ENCODE measurements around the gene FRMPD1. TPM values are rescaled to one million over a fixed set of nuclear protein-coding genes. Genes with fewer than 3 reads are reported as not detected.

FRMPD1 gene
- total and polyA plus RNA-seq, 8 donors = 0.16 to 1.5 (median 0.53) TPM

DNA sequence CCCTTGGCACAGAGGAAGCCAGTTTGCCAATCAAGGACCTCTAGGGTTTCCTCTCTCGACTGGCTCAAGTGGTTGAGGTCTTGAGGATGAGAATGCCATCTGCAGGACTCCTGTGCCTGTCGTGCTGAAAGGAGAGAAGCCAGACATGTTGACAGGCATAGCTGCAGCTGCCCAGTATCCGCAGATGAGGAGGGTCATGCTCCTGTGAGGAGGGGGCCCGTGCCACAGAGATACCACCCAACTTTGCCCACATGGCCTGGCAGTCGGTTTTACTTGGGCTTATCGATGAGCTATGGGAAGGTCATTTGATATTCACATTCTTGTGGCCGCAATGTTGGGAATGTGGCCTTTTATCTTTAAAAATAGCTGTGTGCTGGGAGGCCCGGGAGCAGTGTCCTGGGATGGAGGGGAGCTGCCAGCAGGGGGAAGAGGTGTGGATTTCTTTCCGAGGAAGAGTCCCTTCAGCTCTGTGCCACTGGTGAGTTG, 17.4 kb downstream of the FRMPD1 start:
- no peak for ATAC-seq
- intact Hi-C loops (cut with DNase I) = loop anchor here in 1 of 3 donors (10.0 kb wide), 1 partner anchor 63 kb away; no protein-coding TSS in a partner anchor

DNA sequence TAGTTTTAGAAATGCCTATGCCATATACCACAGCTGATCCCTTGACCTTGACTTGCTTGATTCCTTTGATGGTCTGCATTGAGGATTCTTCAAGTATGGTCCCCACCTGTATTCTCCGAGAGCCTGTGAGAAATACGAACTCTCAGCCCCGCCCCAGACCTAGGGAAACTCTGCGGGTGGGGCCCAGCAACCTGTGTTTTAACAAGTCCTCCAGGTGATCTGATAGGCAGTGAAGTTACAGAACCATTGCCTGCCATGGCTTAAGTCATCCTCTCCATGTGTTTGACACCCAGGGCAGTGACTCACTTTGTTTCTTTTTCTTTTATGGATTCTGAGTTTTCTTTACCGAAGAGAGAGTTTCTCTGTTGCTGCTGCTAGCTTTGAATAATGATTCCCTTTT, 18.5 kb downstream of the FRMPD1 start:
- no peaks in the 10 kb centered on the region for H3K36me3 ChIP-seq
- intact Hi-C loops (cut with DNase I) = loop anchor here in 1 of 3 donors (10.0 kb wide), 1 partner anchor 64 kb away; no protein-coding TSS in a partner anchor
- DNase-seq = no peak
- no peaks in the 10 kb centered on the region for H3K4me1 ChIP-seq
- FAIRE-seq = no peak
- no peaks in the 10 kb centered on the region for H3K27me3 ChIP-seq
- H3K4me3 ChIP-seq = no peak overlapping the region
- TF ChIP-seq, protein P1, sequence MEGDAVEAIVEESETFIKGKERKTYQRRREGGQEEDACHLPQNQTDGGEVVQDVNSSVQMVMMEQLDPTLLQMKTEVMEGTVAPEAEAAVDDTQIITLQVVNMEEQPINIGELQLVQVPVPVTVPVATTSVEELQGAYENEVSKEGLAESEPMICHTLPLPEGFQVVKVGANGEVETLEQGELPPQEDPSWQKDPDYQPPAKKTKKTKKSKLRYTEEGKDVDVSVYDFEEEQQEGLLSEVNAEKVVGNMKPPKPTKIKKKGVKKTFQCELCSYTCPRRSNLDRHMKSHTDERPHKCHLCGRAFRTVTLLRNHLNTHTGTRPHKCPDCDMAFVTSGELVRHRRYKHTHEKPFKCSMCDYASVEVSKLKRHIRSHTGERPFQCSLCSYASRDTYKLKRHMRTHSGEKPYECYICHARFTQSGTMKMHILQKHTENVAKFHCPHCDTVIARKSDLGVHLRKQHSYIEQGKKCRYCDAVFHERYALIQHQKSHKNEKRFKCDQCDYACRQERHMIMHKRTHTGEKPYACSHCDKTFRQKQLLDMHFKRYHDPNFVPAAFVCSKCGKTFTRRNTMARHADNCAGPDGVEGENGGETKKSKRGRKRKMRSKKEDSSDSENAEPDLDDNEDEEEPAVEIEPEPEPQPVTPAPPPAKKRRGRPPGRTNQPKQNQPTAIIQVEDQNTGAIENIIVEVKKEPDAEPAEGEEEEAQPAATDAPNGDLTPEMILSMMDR (IDR thresholded peaks at IDR 0.05) = no peak
- WGBS, 2 donors = 70 to 76% methylated on average over 5 of the region's 5 CpGs
- no peak overlapping the region for H3K27ac ChIP-seq
- no peaks in the 10 kb centered on the region for H3K9me3 ChIP-seq
- ATAC-seq = no peak

More for the DNA sequence above, 17.4 kb downstream of the FRMPD1 start:
- WGBS, 2 donors = 32 to 33% methylated on average over 9 of the region's 9 CpGs
- no peak for DNase-seq
- FAIRE-seq = no peak
- no peak overlapping the region for H3K4me3 ChIP-seq
- H3K27ac ChIP-seq = no peak overlapping the region
- no peaks in the 10 kb centered on the region for H3K27me3 ChIP-seq
- no peaks in the 10 kb centered on the region for H3K9me3 ChIP-seq
- H3K4me1 ChIP-seq = no peaks in the 10 kb centered on the region
- TF ChIP-seq, protein P1 (IDR thresholded peaks at IDR 0.05) = no peak
- no peaks in the 10 kb centered on the region for H3K36me3 ChIP-seq

DNA sequence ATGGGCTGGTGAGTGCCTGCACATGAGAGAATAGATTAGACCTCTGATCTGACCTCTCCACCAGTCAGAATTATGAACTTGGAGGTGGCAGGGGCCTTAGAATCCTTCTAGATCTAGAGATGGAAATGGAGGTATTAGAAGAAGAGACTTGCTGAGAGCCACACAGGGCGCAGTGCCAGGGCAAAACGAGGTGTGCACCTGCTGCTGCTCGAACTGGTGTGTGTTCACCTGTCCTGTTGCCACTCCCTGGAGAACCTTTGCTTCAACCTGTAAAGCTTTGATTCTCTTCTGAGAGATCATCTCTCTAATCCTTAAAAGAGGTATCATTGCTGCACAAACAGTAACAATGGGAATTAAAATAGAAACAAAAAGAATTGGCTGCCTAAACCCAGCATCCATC, 24.9 kb downstream of the FRMPD1 start:
- Histone ChIP-seq H3K27me3 (no peaks in the 10 kb centered on the region), H3K36me3 (no peaks in the 10 kb centered on the region), H3K27ac (no peak overlapping the region), H3K4me3 (no peak overlapping the region), H3K4me1 (no peaks in the 10 kb centered on the region), H3K9me3 (no peaks in the 10 kb centered on the region)
- intact Hi-C loops (cut with DNase I) = no loop called here
- TF ChIP-seq, protein P1 (IDR thresholded peaks at IDR 0.05) = no peak
- no peak for DNase-seq
- WGBS, 2 donors = 38 to 46% methylated on average over 3 of the region's 3 CpGs
- FAIRE-seq = no peak
- no peak for ATAC-seq

DNA sequence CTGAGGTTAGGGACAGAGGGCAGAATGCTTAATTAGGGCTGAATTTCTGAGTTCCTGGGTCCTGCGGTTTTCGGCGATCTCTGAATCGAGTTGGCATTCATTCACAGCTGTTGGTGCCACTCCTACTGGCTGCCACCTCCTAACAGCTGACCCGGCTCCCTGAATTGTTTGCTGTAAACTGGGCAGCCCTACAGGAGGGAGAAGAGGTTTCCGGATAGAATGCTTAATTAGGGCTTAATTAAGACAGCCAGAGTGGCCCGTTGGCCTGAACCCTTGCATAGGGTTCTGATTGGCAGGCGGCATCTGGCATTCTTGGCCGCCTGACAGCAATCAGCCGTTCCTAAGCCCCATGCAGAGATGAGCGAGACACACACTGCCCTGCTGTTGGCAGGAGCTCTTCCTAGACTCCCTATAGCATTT, 25.7 kb downstream of the FRMPD1 start:
- no peaks in the 10 kb centered on the region for H3K9me3 ChIP-seq
- no peak overlapping the region for H3K27ac ChIP-seq
- WGBS, 2 donors = 55% methylated on average over 11 of the region's 11 CpGs
- no peaks in the 10 kb centered on the region for H3K27me3 ChIP-seq
- no peak for DNase-seq
- FAIRE-seq = no peak
- peak in 2 of 4 donors; percentile 72 to 73 for ATAC-seq
- intact Hi-C loops (cut with DNase I) = no loop called here
- TF ChIP-seq, protein P1 (IDR thresholded peaks at IDR 0.05) = no peak
- no peaks in the 10 kb centered on the region for H3K4me1 ChIP-seq
- H3K4me3 ChIP-seq = no peak overlapping the region
- no peaks in the 10 kb centered on the region for H3K36me3 ChIP-seq

DNA sequence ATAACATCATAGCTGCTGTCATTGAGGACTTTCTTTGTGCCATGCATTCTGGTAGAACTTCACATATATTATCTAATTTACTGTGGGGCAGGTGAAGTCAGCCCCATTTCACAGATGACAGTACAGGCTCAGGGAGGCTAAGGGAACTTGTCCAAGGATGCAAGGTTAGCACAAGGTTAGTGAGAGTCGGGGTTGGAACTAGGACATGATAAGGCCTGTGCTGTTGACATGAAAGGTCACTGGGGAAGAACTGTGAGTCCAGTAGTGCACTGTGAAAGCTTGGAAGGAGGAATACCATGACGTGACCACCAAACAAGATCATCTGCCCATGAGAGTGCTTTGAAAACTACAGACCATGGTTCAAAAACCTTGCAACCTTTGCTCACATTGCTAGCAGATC, 26.7 kb downstream of the FRMPD1 start:
- no peaks in the 10 kb centered on the region for H3K36me3 ChIP-seq
- FAIRE-seq = no peak
- no peaks in the 10 kb centered on the region for H3K27me3 ChIP-seq
- WGBS, 2 donors = 49 to 54% methylated on average over 2 of the region's 2 CpGs
- H3K9me3 ChIP-seq = no peaks in the 10 kb centered on the region
- TF ChIP-seq, protein P1 (IDR thresholded peaks at IDR 0.05) = no peak
- DNase-seq = no peak
- no peak overlapping the region for H3K27ac ChIP-seq
- H3K4me1 ChIP-seq = no peaks in the 10 kb centered on the region
- H3K4me3 ChIP-seq = no peak overlapping the region
- intact Hi-C loops (cut with DNase I) = no loop called here
- no peak for ATAC-seq
